ENCODE data around the gene ODAM.
"Not testable (repeated sequence)": the region's sequence is repeated elsewhere in the genome, so short reads cannot be mapped to it uniquely, and the experiment has no call there.

Gene ODAM

DNA sequence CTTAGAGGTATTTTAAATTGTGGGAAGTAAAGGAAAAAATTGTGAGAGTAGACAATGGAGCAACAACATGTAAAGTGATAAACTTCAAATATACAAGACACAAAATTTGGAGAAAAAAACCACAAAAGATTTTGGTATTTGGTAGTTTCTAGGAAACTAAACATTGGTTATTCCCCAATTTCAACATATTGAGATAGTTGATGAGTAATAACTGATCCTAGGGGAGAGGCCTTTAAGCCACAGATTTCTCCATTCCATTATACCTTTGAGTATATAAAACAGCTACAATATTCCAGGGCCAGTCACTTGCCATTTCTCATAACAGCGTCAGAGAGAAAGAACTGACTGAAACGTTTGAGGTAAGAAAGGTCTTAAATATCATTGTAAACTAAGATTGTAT lies 30.3 kb downstream of the ODAM start, which contains the start of gene FDCSP:
FDCSP (plus strand) TSS at position 301 of the 400 bp plus-strand sequence. CDS start 5,071 bp downstream, outside the sequence.
- no peak for DNase-seq

- DNase-seq = no peak
These were observed 40.6 kb downstream of the ODAM start for GRCh38 chr4:70236125-70236524.

- no peak for DNase-seq
These were observed 43.8 kb downstream of the ODAM start for GRCh38 chr4:70239131-70239883.

DNA sequence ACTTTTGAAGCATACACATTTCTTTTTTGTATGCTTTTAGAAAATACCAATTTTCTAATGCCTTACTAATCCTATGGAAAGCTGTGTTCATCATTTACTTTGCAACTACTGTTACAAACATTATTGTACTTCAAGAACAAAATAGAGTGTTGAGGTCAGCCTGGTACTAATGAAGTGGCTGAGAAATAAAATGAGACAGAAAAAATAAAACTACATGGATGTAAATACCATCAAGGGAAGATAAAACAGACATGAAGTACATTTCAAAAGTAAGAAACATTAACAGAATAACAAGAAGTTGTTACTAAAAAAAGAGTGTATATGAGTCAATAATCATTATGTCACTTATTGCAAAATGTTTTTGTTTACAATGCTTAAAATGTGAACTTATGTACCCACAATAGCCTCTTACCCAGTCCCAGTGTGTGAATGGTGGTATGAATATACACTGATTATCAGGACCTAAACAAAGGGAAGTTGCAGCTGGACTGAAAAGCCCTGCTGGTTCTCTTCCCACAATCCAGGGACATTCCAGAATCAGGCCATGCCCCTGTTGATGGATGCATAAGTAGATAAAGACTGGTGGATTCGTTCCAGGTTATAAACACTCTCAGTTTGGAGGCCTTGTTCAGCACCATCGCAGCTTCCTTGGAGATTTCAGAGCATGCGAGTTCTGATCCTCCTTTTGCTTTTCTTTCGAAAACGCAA lies 44.5 kb downstream of the ODAM start:
- no peak for DNase-seq

GRCh38 chr4:70242297-70242696 lies 46.8 kb downstream of the ODAM start, which contains the start of gene CSN3:
CSN3 (plus strand) TSS chr4:70242597; CDS start chr4:70244820, 2,223 bp downstream.
- not testable (repeated sequence) for DNase-seq

- DNase-seq = no peak
These were observed 47.6 kb downstream of the ODAM start for GRCh38 chr4:70243091-70243490.

GRCh38 chr4:70251250-70251944 lies 55.9 kb downstream of the ODAM start:
- DNase-seq = no peak

DNA sequence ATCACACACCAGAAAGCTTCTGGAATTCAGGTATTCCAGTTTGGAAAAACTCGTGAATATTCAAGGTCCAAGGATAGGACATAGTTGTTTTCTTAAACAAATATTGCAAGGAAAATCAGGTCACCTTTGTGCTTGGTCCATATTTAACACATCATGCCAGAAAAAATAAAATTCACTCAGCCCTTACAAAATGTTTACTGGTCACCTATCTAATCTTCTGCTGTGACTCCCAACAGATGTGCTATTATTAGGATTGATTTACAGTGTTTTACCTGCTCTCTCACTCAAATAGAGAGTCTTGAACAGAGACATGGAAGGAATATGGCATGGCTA lies 56.4 kb downstream of the ODAM start:
- no peak for DNase-seq

Data from stimulated activated naive CD4-positive, alpha-beta T cell treated with Interleukin-2 at 50 U/mL for 16 hours (primary cell).